Muscle layer of duodenum (tissue), 2 donors: Measurements from ENCODE around the gene MORN1.

Experiments used
- H3K27ac ChIP-seq: one replicate; pipeline ENCODE4 v1.7.0; 2013; ENCODE audit warnings: mild to moderate bottlenecking, low read length
- H3K27me3 ChIP-seq: one replicate; pipeline ENCODE4 v1.7.0; 2013; ENCODE audit warnings: low read depth, mild to moderate bottlenecking, control low read depth, low read length
- H3K36me3 ChIP-seq, 2 donors: one replicate each; pipeline ENCODE4 v1.7.0; 2013; ENCODE audit warnings: low read length in 2 of 2, control low read depth in 1 of 2, mild to moderate bottlenecking in 1 of 2; ENCODE audit not compliant: insufficient read depth in 2 of 2, control insufficient read depth in 1 of 2
- H3K4me1 ChIP-seq, 2 donors: one replicate each; pipeline ENCODE4 v1.7.0; 2013; ENCODE audit warnings: low read length in 2 of 2, mild to moderate bottlenecking in 2 of 2, control low read depth in 1 of 2, moderate library complexity in 1 of 2; ENCODE audit not compliant: insufficient read depth in 2 of 2, control insufficient read depth in 1 of 2
- H3K4me3 ChIP-seq, 2 donors: one replicate each; pipeline ENCODE4 v1.7.0; 2013; ENCODE audit warnings: low read length in 2 of 2, low read depth in 1 of 2, mild to moderate bottlenecking in 1 of 2
- H3K9me3 ChIP-seq, 2 donors: one replicate each; pipeline ENCODE4 v1.7.0; 2013; ENCODE audit warnings: low read length in 2 of 2, control low read depth in 1 of 2, mild to moderate bottlenecking in 1 of 2; ENCODE audit not compliant: control insufficient read depth in 1 of 2
- donor health status: healthy.

Gene MORN1

GRCh38 chr1:2383576-2383975 lies 7.8 kb downstream of the MORN1 start:
- Histone ChIP-seq H3K36me3 (peaks cover 0 to 5% of the 10 kb centered on the region in 2 donors), H3K9me3 (no peaks in the 10 kb centered on the region), H3K27me3 (no peaks in the 10 kb centered on the region), H3K27ac (no peak overlapping the region), H3K4me3 (no peak overlapping the region), H3K4me1 (peaks cover 0 to 12% of the 10 kb centered on the region in 2 donors)

GRCh38 chr1:2382621-2383361 lies 8.6 kb downstream of the MORN1 start:
- Histone ChIP-seq H3K4me3 (no peak overlapping the region), H3K27ac (no peak overlapping the region), H3K9me3 (no peaks in the 10 kb centered on the region), H3K4me1 (peaks cover 0 to 12% of the 10 kb centered on the region in 2 donors), H3K36me3 (no peaks in the 10 kb centered on the region), H3K27me3 (no peaks in the 10 kb centered on the region)

GRCh38 chr1:2381741-2382620 lies 9.4 kb downstream of the MORN1 start:
- Histone ChIP-seq H3K27me3 (no peaks in the 10 kb centered on the region), H3K4me1 (peaks cover 0 to 12% of the 10 kb centered on the region in 2 donors), H3K36me3 (no peaks in the 10 kb centered on the region), H3K27ac (no peak overlapping the region), H3K9me3 (no peaks in the 10 kb centered on the region), H3K4me3 (no peak overlapping the region)

GRCh38 chr1:2380816-2381591 lies 10.3 kb downstream of the MORN1 start:
- Histone ChIP-seq H3K36me3 (no peaks in the 10 kb centered on the region), H3K4me3 (no peak overlapping the region)

GRCh38 chr1:2379733-2380404 lies 11.5 kb downstream of the MORN1 start:
- H3K36me3 ChIP-seq = no peaks in the 10 kb centered on the region
- H3K9me3 ChIP-seq = no peaks in the 10 kb centered on the region

More at GRCh38 chr1:2380816-2381591, 10.3 kb downstream of the MORN1 start:
- no peaks in the 10 kb centered on the region for H3K27me3 ChIP-seq
- H3K9me3 ChIP-seq = no peaks in the 10 kb centered on the region
- H3K4me1 ChIP-seq = peaks cover 0 to 12% of the 10 kb centered on the region in 2 donors
- H3K27ac ChIP-seq = no peak overlapping the region

GRCh38 chr1:2378956-2379732 lies 12.2 kb downstream of the MORN1 start:
- Histone ChIP-seq H3K4me3 (no peak overlapping the region), H3K27me3 (no peaks in the 10 kb centered on the region), H3K36me3 (no peaks in the 10 kb centered on the region), H3K4me1 (peaks cover 0 to 12% of the 10 kb centered on the region in 2 donors), H3K27ac (no peak overlapping the region), H3K9me3 (no peaks in the 10 kb centered on the region)

More at GRCh38 chr1:2379733-2380404, 11.5 kb downstream of the MORN1 start:
- Histone ChIP-seq H3K27ac (no peak overlapping the region), H3K27me3 (no peaks in the 10 kb centered on the region), H3K4me3 (no peak overlapping the region), H3K4me1 (peaks cover 0 to 12% of the 10 kb centered on the region in 2 donors)

GRCh38 chr1:2378441-2378851 lies 12.9 kb downstream of the MORN1 start:
- H3K4me3 ChIP-seq = no peak overlapping the region
- peaks cover 0 to 12% of the 10 kb centered on the region in 2 donors for H3K4me1 ChIP-seq
- no peak overlapping the region for H3K27ac ChIP-seq
- no peaks in the 10 kb centered on the region for H3K27me3 ChIP-seq
- H3K9me3 ChIP-seq = no peaks in the 10 kb centered on the region
- H3K36me3 ChIP-seq = no peaks in the 10 kb centered on the region

- Histone ChIP-seq H3K4me3 (no peak overlapping the region), H3K36me3 (no peaks in the 10 kb centered on the region), H3K9me3 (no peaks in the 10 kb centered on the region), H3K4me1 (peaks cover 0 to 12% of the 10 kb centered on the region in 2 donors), H3K27ac (no peak overlapping the region), H3K27me3 (no peaks in the 10 kb centered on the region)
These were observed 13.5 kb downstream of the MORN1 start for GRCh38 chr1:2377751-2378440.

- Histone ChIP-seq H3K4me1 (peaks cover 0 to 12% of the 10 kb centered on the region in 2 donors), H3K36me3 (no peaks in the 10 kb centered on the region), H3K9me3 (no peaks in the 10 kb centered on the region), H3K4me3 (no peak overlapping the region), H3K27me3 (no peaks in the 10 kb centered on the region), H3K27ac (no peak overlapping the region)
These were observed 14.3 kb downstream of the MORN1 start for GRCh38 chr1:2376931-2377672.
